H9 (cell line): Measurements from ENCODE around the gene LBHD2. TPM values are rescaled to one million over a fixed set of nuclear protein-coding genes. Genes with fewer than 3 reads are reported as not detected.

ENCODE experiments used
- DNase-seq: peaks from one replicate; pipeline ENCODE4 v3.0.0-alpha.2; 2017
- H2AFZ ChIP-seq: one replicate; pipeline ENCODE4 v1.6.1; 2013; ENCODE audit warnings: mild to moderate bottlenecking, low read length, control low read depth, moderate library complexity
- H2AK5ac ChIP-seq: 2 replicates; pipeline ENCODE4 v1.6.1; 2013; ENCODE audit warnings: low read length, control low read depth, mixed read lengths; ENCODE audit not compliant: insufficient read length
- H2BK120ac ChIP-seq: one replicate; pipeline ENCODE4 v1.6.1; 2013; ENCODE audit warnings: low read depth, mild to moderate bottlenecking, low read length, control low read depth, inconsistent platforms; ENCODE audit not compliant: poor library complexity, severe bottlenecking
- H2BK12ac ChIP-seq: 2 replicates; pipeline ENCODE4 v1.6.1; 2013; ENCODE audit warnings: low read length, control low read depth, mixed read lengths, low read depth; ENCODE audit not compliant: insufficient read length
- H2BK15ac ChIP-seq: 2 replicates; pipeline ENCODE4 v1.6.1; 2013; ENCODE audit warnings: low read depth, low read length, control low read depth
- H2BK20ac ChIP-seq: one replicate; pipeline ENCODE4 v1.6.1; 2013; ENCODE audit warnings: low read depth, mild to moderate bottlenecking, low read length, control low read depth, inconsistent platforms; ENCODE audit not compliant: poor library complexity, severe bottlenecking
- H2BK5ac ChIP-seq: 2 replicates; pipeline ENCODE4 v1.6.1; 2013; ENCODE audit warnings: low read length, control low read depth, mixed read lengths; ENCODE audit not compliant: insufficient read length
- H3K14ac ChIP-seq: 2 replicates; pipeline ENCODE4 v1.6.1; 2013; ENCODE audit warnings: low read length, control low read depth; ENCODE audit not compliant: insufficient read depth
- H3K18ac ChIP-seq: 2 replicates; pipeline ENCODE4 v1.6.1; 2013; ENCODE audit warnings: low read depth, mild to moderate bottlenecking, mixed read lengths, low read length, control low read depth; ENCODE audit not compliant: insufficient read length
- H3K23ac ChIP-seq: 2 replicates; pipeline ENCODE4 v1.6.1; 2013; ENCODE audit warnings: low read length, control low read depth, mixed read lengths, low read depth; ENCODE audit not compliant: insufficient read length
- H3K23me2 ChIP-seq: 2 replicates; pipeline ENCODE4 v1.6.1; 2013; ENCODE audit warnings: low read depth, mild to moderate bottlenecking, mixed read lengths, low read length, control low read depth; ENCODE audit not compliant: insufficient read length, poor library complexity, severe bottlenecking
- H3K27ac ChIP-seq: 2 replicates; pipeline ENCODE4 v1.5.1; 2013; ENCODE audit warnings: low read length, control low read depth, mixed read lengths, low read depth; ENCODE audit not compliant: insufficient read length
- H3K27me3 ChIP-seq: 2 replicates; pipeline ENCODE4 v1.6.1; 2013; ENCODE audit warnings: low read length, control low read depth, inconsistent platforms; ENCODE audit not compliant: insufficient read depth
- H3K4ac ChIP-seq: 2 replicates; pipeline ENCODE4 v1.6.1; 2013; ENCODE audit warnings: low read depth, mild to moderate bottlenecking, control low read depth, inconsistent platforms, low read length, moderate library complexity
- H3K4me1 ChIP-seq: 2 replicates; pipeline ENCODE4 v1.6.1; 2013; ENCODE audit warnings: low read length, control low read depth, inconsistent platforms; ENCODE audit not compliant: insufficient read depth
- H3K4me2 ChIP-seq: 2 replicates; pipeline ENCODE4 v1.6.1; 2013; ENCODE audit warnings: low read length, control low read depth, mixed read lengths; ENCODE audit not compliant: insufficient read length, insufficient read depth
- H3K56ac ChIP-seq: 2 replicates; pipeline ENCODE4 v1.6.1; 2013; ENCODE audit warnings: low read depth, mild to moderate bottlenecking, mixed read lengths, low read length, control low read depth; ENCODE audit not compliant: insufficient read length
- H3K79me1 ChIP-seq: 2 replicates; pipeline ENCODE4 v1.6.1; 2013; ENCODE audit warnings: low read depth, mild to moderate bottlenecking, moderate library complexity, low read length, control low read depth, inconsistent platforms; ENCODE audit not compliant: insufficient read depth, poor library complexity, severe bottlenecking
- H3K79me2 ChIP-seq: 2 replicates; pipeline ENCODE4 v1.6.1; 2013; ENCODE audit warnings: low read length, control low read depth, inconsistent platforms; ENCODE audit not compliant: insufficient read depth
- H3K9ac ChIP-seq: 2 replicates; pipeline ENCODE4 v1.6.1; 2013; ENCODE audit warnings: low read length, control low read depth, mixed read lengths; ENCODE audit not compliant: insufficient read length; ENCODE audit errors: extremely low read depth
- H3K9me3 ChIP-seq: one replicate; pipeline ENCODE4 v1.6.1; 2013; ENCODE audit warnings: low read depth, low read length, inconsistent platforms; ENCODE audit not compliant: control insufficient read depth
- H3T11ph ChIP-seq: one replicate; pipeline ENCODE4 v1.6.1; 2013; ENCODE audit warnings: mild to moderate bottlenecking, low read length, control low read depth, inconsistent platforms
- H4K20me1 ChIP-seq: one replicate; pipeline ENCODE4 v1.6.1; 2013; ENCODE audit not compliant: control insufficient read depth, insufficient read length, insufficient read depth
- H4K5ac ChIP-seq: 2 replicates; pipeline ENCODE4 v1.6.1; 2013; ENCODE audit warnings: low read depth, mild to moderate bottlenecking, mixed read lengths, low read length, control low read depth; ENCODE audit not compliant: insufficient read length
- H4K8ac ChIP-seq: replicated peaks from 2 replicates; pipeline ENCODE4 v1.6.1; 2013; ENCODE audit warnings: low read length, control low read depth, mixed read lengths, low read depth; ENCODE audit not compliant: insufficient read length
- H4K91ac ChIP-seq: 2 replicates; pipeline ENCODE4 v1.6.1; 2013; ENCODE audit warnings: low read depth, mild to moderate bottlenecking, moderate library complexity, mixed read lengths, low read length, control low read depth; ENCODE audit not compliant: insufficient read length
- H3K27ac Mint-ChIP-seq, 3 experiments: 2 replicates in 2 of 3; 3 replicates in 1 of 3; pipeline ENCODE4 v1.8.0; 2020 to 2021; ENCODE audit warnings: mixed read lengths in 3 of 3, mild to moderate bottlenecking in 1 of 3, moderate library complexity in 1 of 3
- H3K27me3 Mint-ChIP-seq: 2 replicates; pipeline ENCODE4 v1.8.0; 2021; ENCODE audit warnings: low read depth, mild to moderate bottlenecking, moderate library complexity, mixed read lengths
- H3K36me3 Mint-ChIP-seq, 3 experiments: 2 replicates in 2 of 3; 3 replicates in 1 of 3; pipeline ENCODE4 v1.8.0; 2020 to 2021; ENCODE audit warnings: low read depth in 3 of 3, mixed read lengths in 3 of 3; ENCODE audit not compliant: insufficient read depth in 1 of 3
- H3K4me1 Mint-ChIP-seq, 2 experiments: 2 replicates each; pipeline ENCODE4 v1.8.0; 2020; ENCODE audit warnings: mixed read lengths in 2 of 2
- H3K4me3 Mint-ChIP-seq, 2 experiments: 2 replicates in 1 of 2; 3 replicates in 1 of 2; pipeline ENCODE4 v1.8.0; 2020 to 2021; ENCODE audit warnings: mild to moderate bottlenecking in 2 of 2, mixed read lengths in 2 of 2, moderate library complexity in 1 of 2
- H3K9me3 Mint-ChIP-seq, 2 experiments: 2 replicates in 1 of 2; 3 replicates in 1 of 2; pipeline ENCODE4 v1.8.0; 2020; ENCODE audit warnings: mild to moderate bottlenecking in 2 of 2, mixed read lengths in 2 of 2, moderate library complexity in 1 of 2
- WGBS: extraction: QIAGEN DNeasy Blood & Tissue Kit; methylation state at CpG from one replicate; pipeline ENCODE4 v1.1.7; 2013; ENCODE audit warnings: missing lambda C conversion rate, low lambda C conversion rate, mixed read lengths; ENCODE audit not compliant: insufficient read length; ENCODE audit errors: extremely low coverage; 5-methylcytosine and 5-hydroxymethylcytosine counted together
- long read RNA-seq: library from polyadenylated mRNA; unstranded; transcript quantifications from one replicate; pipeline ENCODE4 v2.0.0, GENCODE V29; 2020
- total RNA-seq: library from RNA; stranded (reverse); gene quantifications from 2 replicates; pipeline ENCODE4 v1.2.1, GENCODE V29; 2021
- TF ChIP-seq, protein P1 (sequence below): fragments of 200-600 bp; sonication (generic); conservative IDR thresholded peaks from 3 replicates; pipeline ENCODE4 v1.8.0; 2021; ENCODE audit warnings: antibody characterized with exemption, mild to moderate bottlenecking

The LBHD2 gene
- not detected in 2 replicates for total RNA-seq
- long read RNA-seq = 0 reads

DNA sequence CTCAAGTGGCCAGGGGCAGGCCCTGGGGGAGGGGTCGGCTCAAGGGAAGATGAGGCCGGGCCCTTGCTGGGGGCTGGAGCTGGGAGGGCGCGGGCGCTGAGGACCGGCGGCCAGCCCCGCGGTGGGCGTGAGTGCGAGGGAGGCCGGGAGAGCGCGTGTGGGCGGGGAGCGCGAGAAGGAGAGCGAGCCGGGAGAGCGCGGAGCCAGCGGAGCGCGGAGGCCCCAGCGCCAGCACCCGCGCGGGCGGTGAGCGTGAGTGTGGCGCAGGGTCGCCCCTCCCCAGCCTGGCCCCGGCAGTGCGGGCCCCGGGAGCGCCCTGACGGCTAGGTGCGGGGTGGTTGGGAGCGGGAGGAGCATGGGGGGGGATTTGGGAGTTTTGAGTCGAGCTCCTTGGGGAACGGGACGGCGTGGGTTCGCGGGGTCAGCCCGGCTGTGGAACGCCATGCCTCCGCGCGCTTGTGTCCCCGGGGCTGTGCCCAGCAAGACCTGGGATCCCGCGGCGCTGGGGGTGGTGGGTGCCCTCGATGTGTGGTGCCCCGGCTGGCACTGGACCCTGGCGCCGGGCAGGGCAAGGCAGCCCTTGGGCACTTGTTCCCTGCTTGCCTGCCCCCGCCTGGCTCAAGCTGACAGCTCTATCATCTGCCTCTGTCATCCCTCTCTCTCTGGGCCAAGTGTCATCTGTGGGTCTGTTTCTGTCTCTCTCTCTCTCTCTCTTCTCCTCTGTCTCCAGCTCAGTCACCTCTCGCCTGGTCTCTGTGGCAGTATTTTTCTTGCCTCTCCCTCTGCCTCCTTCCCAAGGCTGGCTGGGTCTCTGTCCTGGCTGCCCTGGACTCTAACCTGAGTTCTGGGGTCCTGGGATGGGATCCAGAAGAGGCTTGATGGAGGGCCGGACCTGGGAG, at the start of gene LBHD2:
TSS of gene LBHD2 (plus strand) at position 190 of the 899 bp plus-strand sequence. CDS start 1,803 bp downstream, outside the sequence.
- H3K27ac Mint-ChIP-seq = no peak within 1 kb of the TSS; a peak in 1 of 7 replicates
- Histone ChIP-seq H4K5ac (no peak within 1 kb of the TSS), H3K23ac (no peak within 1 kb of the TSS), H2BK12ac (no peak within 1 kb of the TSS), H4K8ac (no peak within 1 kb of the TSS), H3K27ac (no peak within 1 kb of the TSS), H3K14ac (no peak within 1 kb of the TSS), H2BK15ac (no peak within 1 kb of the TSS), H2BK120ac (no peak within 1 kb of the TSS), H3K4ac (no peak within 1 kb of the TSS), H2BK20ac (no peak within 1 kb of the TSS), H2BK5ac (no peak within 1 kb of the TSS), H3K4me2 (peak within 1 kb of the TSS; percentile 33), H3K9me3 (no peaks in the 10 kb centered on the region), H3K56ac (no peak within 1 kb of the TSS), H3K4me1 (no peaks in the 10 kb centered on the region), H3K79me1 (no peaks in the 10 kb centered on the region), H2AFZ (no peak within 1 kb of the TSS), H3K18ac (no peak within 1 kb of the TSS), H4K91ac (no peak within 1 kb of the TSS), H3K9ac (no peak within 1 kb of the TSS), H2AK5ac (no peak within 1 kb of the TSS), H3K23me2 (no peaks in the 10 kb centered on the region), H4K20me1 (no peaks in the 10 kb centered on the region), H3K27me3 (peaks cover 1% of the 10 kb centered on the region; the same call in 1 of the 2 replicates), H3T11ph (no peak within 1 kb of the TSS), H3K79me2 (no peaks in the 10 kb centered on the region)
- peaks cover 8% of the 10 kb centered on the region for H3K27me3 Mint-ChIP-seq
- H3K9me3 Mint-ChIP-seq = no peaks in the 10 kb centered on the region
- H3K4me3 Mint-ChIP-seq = peak within 1 kb of the TSS; percentile 30 to 63
- H3K4me1 Mint-ChIP-seq = peaks cover 2 to 8% of the 10 kb centered on the region in 2 experiments; a peak in 2 of 4 replicates
- TF ChIP-seq, protein P1, sequence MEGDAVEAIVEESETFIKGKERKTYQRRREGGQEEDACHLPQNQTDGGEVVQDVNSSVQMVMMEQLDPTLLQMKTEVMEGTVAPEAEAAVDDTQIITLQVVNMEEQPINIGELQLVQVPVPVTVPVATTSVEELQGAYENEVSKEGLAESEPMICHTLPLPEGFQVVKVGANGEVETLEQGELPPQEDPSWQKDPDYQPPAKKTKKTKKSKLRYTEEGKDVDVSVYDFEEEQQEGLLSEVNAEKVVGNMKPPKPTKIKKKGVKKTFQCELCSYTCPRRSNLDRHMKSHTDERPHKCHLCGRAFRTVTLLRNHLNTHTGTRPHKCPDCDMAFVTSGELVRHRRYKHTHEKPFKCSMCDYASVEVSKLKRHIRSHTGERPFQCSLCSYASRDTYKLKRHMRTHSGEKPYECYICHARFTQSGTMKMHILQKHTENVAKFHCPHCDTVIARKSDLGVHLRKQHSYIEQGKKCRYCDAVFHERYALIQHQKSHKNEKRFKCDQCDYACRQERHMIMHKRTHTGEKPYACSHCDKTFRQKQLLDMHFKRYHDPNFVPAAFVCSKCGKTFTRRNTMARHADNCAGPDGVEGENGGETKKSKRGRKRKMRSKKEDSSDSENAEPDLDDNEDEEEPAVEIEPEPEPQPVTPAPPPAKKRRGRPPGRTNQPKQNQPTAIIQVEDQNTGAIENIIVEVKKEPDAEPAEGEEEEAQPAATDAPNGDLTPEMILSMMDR = no peak
- no peaks in the 10 kb centered on the region for H3K36me3 Mint-ChIP-seq
- DNase-seq = peak; percentile 30
- no CpG with 5 or more reads among the region's 61 CpGs for WGBS
